HCT116 (cell line): Measurements from ENCODE around the gene CCRL2. TPM values are rescaled to one million over a fixed set of nuclear protein-coding genes. Genes with fewer than 3 reads are reported as not detected.
A peak's percentile ranks its signal among the peaks of the same experiment; 100 is the strongest.

ENCODE experiments used
- ATAC-seq: fragments of 200-7000 bp; cut with Tn5 transposase; 2 replicates; pipeline ENCODE4 v1.9.1; 2020; ENCODE audit warnings: mild to moderate bottlenecking, moderate library complexity
- BruUV-seq: library from RNA; stranded (reverse); fragments of 400-500 nt; replicated peaks from 2 replicates; lab custom pipeline; 2021; lab: Mats Ljungman, UMichigan
- CTCF ChIA-PET: fragments of 300-600 bp; sonication (Branson Sonifier 250); formaldehyde crosslinking; loops from one replicate; lab custom pipeline; 2021; ENCODE audit warnings: antibody characterized with exemption; lab: Charles Lee
- POLR2A ChIA-PET: fragments of 300-600, 350-600 bp; sonication (Branson Sonifier 250); formaldehyde crosslinking; loops from one replicate; lab custom pipeline; 2021; ENCODE audit warnings: antibody characterized with exemption; lab: Charles Lee
- RAD21 ChIA-PET, 2 experiments: fragments of 300-600 bp; sonication (Branson Sonifier 250); formaldehyde crosslinking; loops; one replicate each; lab custom pipeline; 2023; ENCODE audit warnings: low total read pairs in 2 of 2; ENCODE audit not compliant: uncharacterized antibody in 2 of 2, unreplicated experiment in 2 of 2, low non-redundant PET in 1 of 2; lab: Charles Lee
- DNase-seq: peaks from one replicate; pipeline ENCODE4 v3.0.0-alpha.2; 2010; ENCODE audit warnings: low read depth, low spot score
- H2AFZ ChIP-seq: fragments of 200-600 bp; shearing (Covaris generic), sonication (generic); 2 replicates; pipeline ENCODE4 v1.6.1; 2017; ENCODE audit warnings: low read depth, mixed run types, mixed read lengths, antibody characterized with exemption, low read length; ENCODE audit not compliant: poor library complexity, severe bottlenecking
- H3K27ac ChIP-seq: 2 replicates; pipeline ENCODE4 v1.5.1; 2012; ENCODE audit warnings: low read depth, low read length
- H3K27me3 ChIP-seq: fragments of 200-600 bp; sonication (generic); 2 replicates; pipeline ENCODE4 v1.6.1; 2016; ENCODE audit warnings: mixed run types, low read length, mixed read lengths; ENCODE audit not compliant: insufficient read depth
- H3K36me3 ChIP-seq, 2 experiments: fragments of 200-500 bp in 1 of 2; fragments of 200-600 bp in 1 of 2; sonication (Bioruptor generic) in 1 of 2; sonication (generic) in 1 of 2; 2 replicates each; pipeline versions ENCODE4 v1.5.1 to v1.6.1; 2014 to 2016; ENCODE audit warnings: low read length in 2 of 2, inconsistent platforms in 1 of 2, mixed read lengths in 1 of 2, mixed run types in 1 of 2; ENCODE audit not compliant: insufficient read depth in 2 of 2, control insufficient read depth in 1 of 2
- H3K4me1 ChIP-seq, 2 experiments: fragments of 200-600 bp in 1 of 2; sonication (generic) in 1 of 2; 2 replicates each; pipeline versions ENCODE4 v1.5.1 to v1.6.1; 2012 to 2017; ENCODE audit warnings: low read length in 2 of 2, inconsistent platforms in 1 of 2, mild to moderate bottlenecking in 1 of 2, mixed read lengths in 1 of 2, mixed run types in 1 of 2, moderate library complexity in 1 of 2; ENCODE audit not compliant: insufficient read depth in 2 of 2, control insufficient read depth in 1 of 2
- H3K4me2 ChIP-seq: fragments of 200-600 bp; sonication (generic); 2 replicates; pipeline ENCODE4 v1.6.1; 2017; ENCODE audit warnings: mixed run types, low read length, mixed read lengths
- H3K4me3 ChIP-seq, 2 experiments: fragments of 200-600 bp in 1 of 2; sonication (generic) in 1 of 2; replicated peaks in 1 of 2; 2 replicates each; pipeline ENCODE4 v1.5.1; 2011 to 2016; ENCODE audit warnings: low read length in 2 of 2, control low read depth in 1 of 2, low read depth in 1 of 2, mild to moderate bottlenecking in 1 of 2, mixed read lengths in 1 of 2, mixed run types in 1 of 2
- H3K79me2 ChIP-seq: fragments of 200-600 bp; sonication (generic); 2 replicates; pipeline ENCODE4 v1.6.1; 2017; ENCODE audit warnings: mild to moderate bottlenecking, mixed run types, low read length, moderate library complexity, mixed read lengths; ENCODE audit not compliant: insufficient read depth
- H3K9ac ChIP-seq: fragments of 200-600 bp; sonication (generic); 2 replicates; pipeline ENCODE4 v1.6.1; 2016; ENCODE audit warnings: low read length, mixed read lengths
- H3K9me2 ChIP-seq: fragments of 200-600 bp; sonication (generic), shearing (Covaris generic); 2 replicates; pipeline ENCODE4 v1.6.1; 2017; ENCODE audit warnings: mixed run types, mild to moderate bottlenecking, moderate library complexity; ENCODE audit not compliant: insufficient read depth
- H3K9me3 ChIP-seq, 2 experiments: fragments of 200-500 bp in 1 of 2; fragments of 200-600 bp in 1 of 2; sonication (Bioruptor generic) in 1 of 2; sonication (generic) in 1 of 2; 2 replicates each; pipeline ENCODE4 v1.6.1; 2014 to 2017; ENCODE audit warnings: low read length in 2 of 2, mixed read lengths in 2 of 2, inconsistent platforms in 1 of 2, low read depth in 1 of 2, mild to moderate bottlenecking in 1 of 2, mixed run types in 1 of 2, moderate library complexity in 1 of 2; ENCODE audit not compliant: control insufficient read depth in 1 of 2, insufficient read depth in 1 of 2
- H4K20me1 ChIP-seq: fragments of 200-600 bp; sonication (generic), shearing (Covaris generic); 2 replicates; pipeline ENCODE4 v1.6.1; 2017; ENCODE audit warnings: mixed run types, mild to moderate bottlenecking, moderate library complexity; ENCODE audit not compliant: insufficient read depth
- CBX3 ChIP-seq: IDR thresholded peaks from 2 replicates; pipeline ENCODE4 v1.6.1; 2012; ENCODE audit warnings: low read depth
- CEBPB ChIP-seq: IDR thresholded peaks from 2 replicates; pipeline ENCODE4 v1.6.1; 2012; ENCODE audit warnings: low read depth
- ELF1 ChIP-seq: IDR thresholded peaks from 2 replicates; pipeline ENCODE4 v1.6.1; 2012; ENCODE audit warnings: low read depth, borderline replicate concordance
- FOSL1 ChIP-seq: IDR thresholded peaks from 2 replicates; pipeline ENCODE4 v1.6.1; 2012; ENCODE audit warnings: low read depth
- JUND ChIP-seq: IDR thresholded peaks from 2 replicates; pipeline ENCODE4 v1.6.1; 2012
- MAX ChIP-seq: IDR thresholded peaks from 2 replicates; pipeline ENCODE4 v1.6.1; 2012
- POLR2A ChIP-seq: IDR thresholded peaks from 2 replicates; pipeline ENCODE4 v1.7.0; 2011; ENCODE audit warnings: borderline replicate concordance; ENCODE audit not compliant: insufficient read depth, insufficient read length; ENCODE audit errors: extremely low read depth
- RAD21 ChIP-seq: IDR thresholded peaks from 2 replicates; pipeline ENCODE4 v1.6.1; 2012; ENCODE audit warnings: low read depth, mild to moderate bottlenecking
- SRF ChIP-seq: IDR thresholded peaks from 2 replicates; pipeline ENCODE4 v1.6.1; 2012; ENCODE audit warnings: low read depth
- ZBTB33 ChIP-seq: IDR thresholded peaks from 2 replicates; pipeline ENCODE4 v1.6.1; 2011; ENCODE audit warnings: mild to moderate bottlenecking, low read length, moderate library complexity; ENCODE audit not compliant: insufficient replicate concordance; ENCODE audit errors: extremely low read depth
- ZFX ChIP-seq: fragments of 450-650 bp; IDR thresholded peaks from 2 replicates; pipeline ENCODE4 v1.6.1; 2017
- ZNF274 ChIP-seq: fragments of 200-500 bp; sonication (Bioruptor generic); IDR thresholded peaks from 2 replicates; pipeline ENCODE4 v1.6.1; 2014; ENCODE audit warnings: mild to moderate bottlenecking, low read depth, low read length, inconsistent platforms
- intact Hi-C: fragments of 100-400 bp; cut with micrococcal nuclease; formaldehyde crosslinking; loops from 2 replicates; pipeline ENCODE4 v1.10.0; 2022
- total RNA-seq: library from RNA; stranded (reverse); gene quantifications from one replicate; pipeline ENCODE4 v1.2.1, GENCODE V29; 2021; ENCODE audit not compliant: unreplicated experiment
- TF ChIP-seq, protein P1 (sequence below), 3 experiments: fragments of 200-600 bp in 1 of 3; sonication (generic) in 1 of 3; IDR thresholded peaks in 2 of 3; conservative IDR thresholded peaks in 1 of 3; 2 replicates each; pipeline ENCODE4 v1.5.1; 2012 to 2017; ENCODE audit warnings: low read depth in 2 of 3, low read length in 2 of 3, antibody characterized with exemption in 1 of 3, borderline replicate concordance in 1 of 3, control low read depth in 1 of 3, mild to moderate bottlenecking in 1 of 3, mixed read lengths in 1 of 3, mixed run types in 1 of 3, moderate library complexity in 1 of 3; ENCODE audit not compliant: insufficient read depth in 1 of 3

Gene CCRL2
- total RNA-seq, 1 experiment from 2014 or later: not detected

DNA sequence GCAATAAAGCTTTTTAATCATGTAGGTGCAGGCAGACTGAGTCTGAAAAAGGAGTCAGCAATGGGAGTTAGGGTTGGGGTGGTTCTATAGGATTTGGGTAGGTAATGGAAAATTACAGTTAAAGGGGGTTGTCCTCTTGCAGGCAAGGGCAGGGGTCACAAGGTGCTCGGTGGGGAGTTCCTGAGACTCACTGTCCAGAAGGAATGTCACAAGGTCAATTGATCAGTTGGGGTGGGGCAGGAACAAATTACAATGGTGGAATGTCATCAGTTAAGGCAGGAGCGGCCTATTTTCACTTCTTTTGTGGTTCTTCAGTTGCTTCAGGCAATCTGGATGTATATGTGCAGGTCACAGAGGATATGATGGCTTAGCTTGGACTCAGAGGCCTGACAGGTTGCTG is 14.0 kb upstream of the CCRL2 start:
- TF ChIP-seq, protein P1, sequence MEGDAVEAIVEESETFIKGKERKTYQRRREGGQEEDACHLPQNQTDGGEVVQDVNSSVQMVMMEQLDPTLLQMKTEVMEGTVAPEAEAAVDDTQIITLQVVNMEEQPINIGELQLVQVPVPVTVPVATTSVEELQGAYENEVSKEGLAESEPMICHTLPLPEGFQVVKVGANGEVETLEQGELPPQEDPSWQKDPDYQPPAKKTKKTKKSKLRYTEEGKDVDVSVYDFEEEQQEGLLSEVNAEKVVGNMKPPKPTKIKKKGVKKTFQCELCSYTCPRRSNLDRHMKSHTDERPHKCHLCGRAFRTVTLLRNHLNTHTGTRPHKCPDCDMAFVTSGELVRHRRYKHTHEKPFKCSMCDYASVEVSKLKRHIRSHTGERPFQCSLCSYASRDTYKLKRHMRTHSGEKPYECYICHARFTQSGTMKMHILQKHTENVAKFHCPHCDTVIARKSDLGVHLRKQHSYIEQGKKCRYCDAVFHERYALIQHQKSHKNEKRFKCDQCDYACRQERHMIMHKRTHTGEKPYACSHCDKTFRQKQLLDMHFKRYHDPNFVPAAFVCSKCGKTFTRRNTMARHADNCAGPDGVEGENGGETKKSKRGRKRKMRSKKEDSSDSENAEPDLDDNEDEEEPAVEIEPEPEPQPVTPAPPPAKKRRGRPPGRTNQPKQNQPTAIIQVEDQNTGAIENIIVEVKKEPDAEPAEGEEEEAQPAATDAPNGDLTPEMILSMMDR (IDR thresholded peaks at IDR 0.05 in 2 of 3, conservative IDR thresholded peaks at IDR 0.05 in 1 of 3; ENCODE audit: borderline replicate concordance in 1 of 3, insufficient read depth in 1 of 3, low read depth in 2 of 3, low read length in 2 of 3): no peak
- no peak for TF ChIP-seq ZFX
- no peak for TF ChIP-seq ELF1
- TF ChIP-seq FOSL1: no peak
- no peak for TF ChIP-seq POLR2A
- TF ChIP-seq CBX3: no peak
- ChIA-PET RAD21 (interaction anchor here in 1 of 2 experiments (0.6 kb wide), 1 partner anchor 1140 kb away, joined by 3 read pairs; no protein-coding TSS in a partner anchor), POLR2A (no interaction called here), CTCF (no interaction called here)
- H3K9ac ChIP-seq: no peak overlapping the region
- ATAC-seq (no peak), DNase-seq (no peak)
- no peak overlapping the region for H3K27ac ChIP-seq
- no peak overlapping the region for H2AFZ ChIP-seq
- no peaks in the 10 kb centered on the region for H3K79me2 ChIP-seq
- no peaks in the 10 kb centered on the region for H3K9me3 ChIP-seq
- no peaks in the 10 kb centered on the region for H3K9me2 ChIP-seq
- no peak overlapping the region for H3K4me3 ChIP-seq
- no TSS peak for BruUV-seq
- H3K4me1 ChIP-seq: no peaks in the 10 kb centered on the region
- intact Hi-C loops: no loop called here
- H3K36me3 ChIP-seq: no peaks in the 10 kb centered on the region
- H3K4me2 ChIP-seq: no peak overlapping the region
- H4K20me1 ChIP-seq: no peaks in the 10 kb centered on the region
- H3K27me3 ChIP-seq: no peaks in the 10 kb centered on the region

DNA sequence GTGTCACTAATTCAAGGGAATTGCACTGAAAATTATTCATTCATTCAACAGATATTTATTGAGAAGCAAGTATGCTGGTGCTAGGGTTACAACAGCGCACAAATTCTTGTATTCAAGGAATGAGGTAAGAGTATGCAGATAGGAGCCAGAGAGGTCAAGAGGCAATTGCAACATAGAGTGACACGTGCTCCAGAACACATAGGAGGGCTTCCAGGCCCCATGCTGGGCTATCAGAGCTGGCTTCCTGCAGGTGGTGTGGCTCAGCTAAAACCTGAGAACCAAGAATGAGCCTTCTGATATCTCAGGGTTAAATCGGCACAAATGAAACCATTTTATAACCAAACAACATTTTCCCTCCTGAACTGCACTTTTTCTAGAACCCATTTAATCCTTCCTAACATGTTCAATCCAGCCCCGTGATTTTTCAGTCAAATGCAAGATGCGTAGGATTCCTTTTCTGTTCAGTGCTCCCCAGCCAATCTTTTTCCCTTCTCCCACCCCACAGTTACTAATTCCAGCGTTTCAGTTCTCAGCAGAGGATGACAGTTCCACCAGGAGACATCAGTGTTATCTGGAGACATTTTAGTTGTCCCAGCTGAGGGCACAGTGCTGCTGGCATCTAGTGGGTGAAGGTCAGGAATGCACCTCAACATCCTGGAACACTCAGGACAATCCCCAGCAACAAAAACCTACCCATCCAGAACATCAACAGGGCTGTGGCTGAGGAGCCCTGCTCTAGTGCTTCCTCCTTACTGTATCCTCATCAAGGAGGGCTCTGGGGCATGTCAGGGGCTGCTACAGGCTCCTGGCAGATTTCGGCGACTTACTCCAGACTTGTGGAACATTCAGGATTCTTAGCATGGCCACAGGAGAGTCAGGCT is 13.3 kb upstream of the CCRL2 start:
- ChIA-PET POLR2A (no interaction called here), CTCF (no interaction called here), RAD21 (interaction anchor here in 1 of 2 experiments (0.6 kb wide), 1 partner anchor 1140 kb away, joined by 3 read pairs; no protein-coding TSS in a partner anchor)
- Histone ChIP-seq H3K9ac (no peak overlapping the region), H3K4me2 (no peak overlapping the region), H3K4me3 (no peak overlapping the region), H3K36me3 (no peaks in the 10 kb centered on the region), H2AFZ (no peak overlapping the region), H3K9me3 (no peaks in the 10 kb centered on the region), H3K4me1 (no peaks in the 10 kb centered on the region), H3K27me3 (no peaks in the 10 kb centered on the region), H3K79me2 (no peaks in the 10 kb centered on the region), H3K9me2 (no peaks in the 10 kb centered on the region), H3K27ac (no peak overlapping the region), H4K20me1 (no peaks in the 10 kb centered on the region)
- ATAC-seq (peak; percentile 32; the same call in 1 of the 2 replicates), DNase-seq (no peak)
- intact Hi-C loops: no loop called here
- TF ChIP-seq CEBPB: 0 out of 2 replicates have a peak, but pooled peaks have one; percentile 16
- no peak for TF ChIP-seq MAX
- no peak for TF ChIP-seq ZNF274
- TF ChIP-seq RAD21: 0 out of 2 replicates have a peak, but pooled peaks have one; percentile 14
- no peak for TF ChIP-seq SRF
- TF ChIP-seq ZBTB33: no peak
- no peak for TF ChIP-seq JUND
- TF ChIP-seq POLR2A: no peak
- no TSS peak for BruUV-seq
